Endodermal cell (in vitro differentiated cells): ENCODE results near the gene C15orf61. TPM values are rescaled to one million over a fixed set of nuclear protein-coding genes. Genes with fewer than 3 reads are reported as not detected.

Source experiments
- DNase-seq: peaks from one replicate; pipeline ENCODE4 v3.0.0-alpha.2; 2017
- H3K27ac ChIP-seq: 2 replicates; pipeline ENCODE4 v1.5.1; 2013; ENCODE audit warnings: mild to moderate bottlenecking, low read depth, low read length, moderate library complexity
- H3K27me3 ChIP-seq: 2 replicates; pipeline ENCODE4 v1.6.1; 2013; ENCODE audit warnings: mild to moderate bottlenecking, low read length, moderate library complexity; ENCODE audit not compliant: insufficient read depth, control insufficient read depth, poor library complexity, severe bottlenecking
- H3K36me3 ChIP-seq: 2 replicates; pipeline ENCODE4 v1.7.0; 2013; ENCODE audit warnings: mild to moderate bottlenecking, low read length, moderate library complexity; ENCODE audit not compliant: control insufficient read depth, insufficient read depth
- H3K4me1 ChIP-seq: one replicate; pipeline ENCODE4 v1.7.0; 2013; ENCODE audit warnings: low read length; ENCODE audit not compliant: control insufficient read depth, insufficient read depth
- H3K4me3 ChIP-seq: 2 replicates; pipeline ENCODE4 v1.5.1; 2013; ENCODE audit warnings: mild to moderate bottlenecking, low read length, moderate library complexity
- H3K9ac ChIP-seq: 2 replicates; pipeline ENCODE4 v1.6.1; 2013; ENCODE audit warnings: mild to moderate bottlenecking, low read length, moderate library complexity; ENCODE audit not compliant: poor library complexity, severe bottlenecking; ENCODE audit errors: extremely low read depth
- H3K9me3 ChIP-seq: 2 replicates; pipeline ENCODE4 v1.6.1; 2013; ENCODE audit warnings: mild to moderate bottlenecking, low read length, moderate library complexity; ENCODE audit not compliant: control insufficient read depth
- H3K27ac Mint-ChIP-seq: 2 replicates; pipeline ENCODE4 v1.8.0; 2020; ENCODE audit warnings: mixed read lengths
- H3K27me3 Mint-ChIP-seq: 2 replicates; pipeline ENCODE4 v1.8.0; 2021; ENCODE audit warnings: mild to moderate bottlenecking, mixed read lengths; ENCODE audit not compliant: insufficient read depth
- H3K36me3 Mint-ChIP-seq: 2 replicates; pipeline ENCODE4 v1.8.0; 2020; ENCODE audit warnings: low read depth, mixed read lengths
- H3K4me1 Mint-ChIP-seq: 2 replicates; pipeline ENCODE4 v1.8.0; 2020; ENCODE audit warnings: mixed read lengths
- H3K4me3 Mint-ChIP-seq: 2 replicates; pipeline ENCODE4 v1.8.0; 2020; ENCODE audit warnings: mild to moderate bottlenecking, moderate library complexity, mixed read lengths
- H3K9me3 Mint-ChIP-seq: 2 replicates; pipeline ENCODE4 v1.8.0; 2020; ENCODE audit warnings: mild to moderate bottlenecking, mixed read lengths
- WGBS, 2 experiments: methylation state at CpG; one replicate each; pipeline versions ENCODE4 v1.1.5 to v1.1.7; 2013; ENCODE audit warnings: missing lambda C conversion rate in 2 of 2, mixed read lengths in 1 of 2; ENCODE audit not compliant: insufficient coverage in 1 of 2, insufficient read length in 1 of 2; 5-methylcytosine and 5-hydroxymethylcytosine counted together
- total RNA-seq, 2 donors: library from RNA; stranded (reverse); fragmentation: NEBNext Ultra II Directional in 1 of 2; extraction: Animal tissue kit (Norgen Biotek cat#: 25700) in 1 of 2; gene quantifications; 2 replicates in 1 of 2; 3 replicates in 1 of 2; pipeline ENCODE4 v1.2.1, GENCODE V29; 2021
- TF ChIP-seq, protein P1 (sequence below): fragments of 200-600 bp; sonication (generic); conservative IDR thresholded peaks from 2 replicates; pipeline ENCODE4 v1.5.0; 2021; ENCODE audit warnings: antibody characterized with exemption, mild to moderate bottlenecking

The C15orf61 gene
- total RNA-seq, 2 donors from 2014 or later: 3.0 to 3.2 TPM

GRCh38 chr15:67520321-67521028, 456 bp upstream of the C15orf61 start:
- Histone ChIP-seq H3K9me3 (no peaks in the 10 kb centered on the region), H3K27ac (no peak overlapping the region), H3K27me3 (no peaks in the 10 kb centered on the region), H3K36me3 (no peaks in the 10 kb centered on the region), H3K4me3 (peak overlapping the region; percentile 67), H3K9ac (no peak overlapping the region), H3K4me1 (peaks cover 5% of the 10 kb centered on the region)
- Mint-ChIP-seq H3K27ac (peak overlapping the region; percentile 74), H3K9me3 (peaks cover 3% of the 10 kb centered on the region), H3K4me1 (peaks cover 18% of the 10 kb centered on the region), H3K4me3 (peak overlapping the region; percentile 76), H3K36me3 (peaks cover 6% of the 10 kb centered on the region), H3K27me3 (no peaks in the 10 kb centered on the region)
- TF ChIP-seq, protein P1, sequence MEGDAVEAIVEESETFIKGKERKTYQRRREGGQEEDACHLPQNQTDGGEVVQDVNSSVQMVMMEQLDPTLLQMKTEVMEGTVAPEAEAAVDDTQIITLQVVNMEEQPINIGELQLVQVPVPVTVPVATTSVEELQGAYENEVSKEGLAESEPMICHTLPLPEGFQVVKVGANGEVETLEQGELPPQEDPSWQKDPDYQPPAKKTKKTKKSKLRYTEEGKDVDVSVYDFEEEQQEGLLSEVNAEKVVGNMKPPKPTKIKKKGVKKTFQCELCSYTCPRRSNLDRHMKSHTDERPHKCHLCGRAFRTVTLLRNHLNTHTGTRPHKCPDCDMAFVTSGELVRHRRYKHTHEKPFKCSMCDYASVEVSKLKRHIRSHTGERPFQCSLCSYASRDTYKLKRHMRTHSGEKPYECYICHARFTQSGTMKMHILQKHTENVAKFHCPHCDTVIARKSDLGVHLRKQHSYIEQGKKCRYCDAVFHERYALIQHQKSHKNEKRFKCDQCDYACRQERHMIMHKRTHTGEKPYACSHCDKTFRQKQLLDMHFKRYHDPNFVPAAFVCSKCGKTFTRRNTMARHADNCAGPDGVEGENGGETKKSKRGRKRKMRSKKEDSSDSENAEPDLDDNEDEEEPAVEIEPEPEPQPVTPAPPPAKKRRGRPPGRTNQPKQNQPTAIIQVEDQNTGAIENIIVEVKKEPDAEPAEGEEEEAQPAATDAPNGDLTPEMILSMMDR: no peak
- 71 to 79% methylated on average over 21 to 24 of the region's 24 CpGs for WGBS, 2 experiments
- no peak for DNase-seq

DNA sequence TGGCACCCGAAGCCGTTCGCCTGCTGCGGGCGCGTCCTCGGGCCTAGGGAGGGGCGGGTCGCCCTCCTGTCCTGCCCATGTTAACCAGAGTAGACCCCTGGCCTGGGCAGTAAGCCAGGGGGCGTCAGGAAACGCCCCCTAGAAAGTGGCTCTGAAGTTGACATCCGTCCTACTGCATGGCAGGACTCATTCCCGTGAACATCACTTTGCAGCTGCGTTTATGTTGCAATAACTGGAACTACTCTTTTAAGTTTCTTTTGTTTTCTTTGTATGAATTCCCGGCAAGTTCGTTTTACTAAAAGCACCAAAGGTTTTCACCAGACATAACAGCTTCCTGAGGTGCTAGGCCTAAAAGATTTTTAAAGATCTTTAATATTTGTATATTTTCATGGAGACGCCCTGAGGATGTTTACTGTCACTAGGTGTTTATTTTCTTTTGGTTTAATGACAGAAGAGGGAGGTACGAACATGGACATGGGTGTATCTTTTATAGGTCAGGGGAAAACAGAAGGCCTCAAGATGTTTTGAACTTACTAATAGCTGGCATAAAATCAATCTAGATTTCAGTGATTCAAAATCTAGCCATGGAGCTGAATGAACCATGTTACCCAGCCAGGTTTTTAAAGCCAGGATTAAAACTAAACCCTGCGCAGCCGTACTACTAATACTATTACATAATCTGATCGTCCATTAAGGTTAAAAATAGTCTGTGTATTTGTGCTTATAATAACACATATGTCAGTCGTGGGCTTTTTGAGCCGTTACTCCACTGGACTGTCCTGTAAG, 1.0 kb downstream of the C15orf61 start:
- Mint-ChIP-seq H3K27me3 (no peaks in the 10 kb centered on the region), H3K9me3 (peaks cover 3% of the 10 kb centered on the region), H3K36me3 (peaks cover 6% of the 10 kb centered on the region), H3K27ac (no peak overlapping the region), H3K4me1 (peaks cover 18% of the 10 kb centered on the region), H3K4me3 (peak overlapping the region; percentile 76)
- Histone ChIP-seq H3K36me3 (peaks cover 2% of the 10 kb centered on the region), H3K9ac (peak overlapping the region; percentile 67), H3K27ac (peak overlapping the region; percentile 66), H3K27me3 (no peaks in the 10 kb centered on the region), H3K4me3 (peak overlapping the region; percentile 90), H3K9me3 (no peaks in the 10 kb centered on the region), H3K4me1 (peaks cover 5% of the 10 kb centered on the region)
- 22 to 33% methylated on average over 17 to 23 of the region's 23 CpGs for WGBS, 2 experiments
- TF ChIP-seq, protein P1: no peak
- no peak for DNase-seq

- peak overlapping the region; percentile 90 for H3K4me3 ChIP-seq
- peak overlapping the region; percentile 76 for H3K4me3 Mint-ChIP-seq
- no peak overlapping the region for H3K9ac ChIP-seq
- H3K36me3 ChIP-seq: peaks cover 3% of the 10 kb centered on the region
- H3K4me1 ChIP-seq: peaks cover 5% of the 10 kb centered on the region
- TF ChIP-seq, protein P1: no peak
- peaks cover 18% of the 10 kb centered on the region for H3K4me1 Mint-ChIP-seq
- peaks cover 4% of the 10 kb centered on the region for H3K36me3 Mint-ChIP-seq
- H3K27me3 Mint-ChIP-seq: no peaks in the 10 kb centered on the region
- no peak overlapping the region for H3K27ac Mint-ChIP-seq
- no peak for DNase-seq
- H3K9me3 Mint-ChIP-seq: peaks cover 3% of the 10 kb centered on the region
- no peak overlapping the region for H3K27ac ChIP-seq
- no peaks in the 10 kb centered on the region for H3K9me3 ChIP-seq
- H3K27me3 ChIP-seq: peaks cover 4% of the 10 kb centered on the region
- WGBS, 2 experiments: 60% methylated on average over 1 of the region's 1 CpG; no CpG with 5 or more reads in 1 of the 2 experiments
These were observed 2.4 kb downstream of the C15orf61 start for GRCh38 chr15:67523330-67523729.
